PFSK-1 (cell line): ENCODE measurements around the gene SH3TC1.

ENCODE experiments used
- FOXP2 ChIP-seq: optimal IDR thresholded peaks from 2 replicates; pipeline ENCODE3; 2011; ENCODE audit warnings: borderline replicate concordance, control low read depth, inconsistent platforms; ENCODE audit not compliant: insufficient read depth; ENCODE audit errors: extremely low read length, extremely low read depth
- POLR2AphosphoS5 ChIP-seq: IDR thresholded peaks from 2 replicates; pipeline ENCODE4 v1.6.1; 2012; ENCODE audit warnings: low read depth, mild to moderate bottlenecking, control low read depth, low read length, moderate library complexity
- SIN3A ChIP-seq: IDR thresholded peaks from 2 replicates; pipeline ENCODE4 v1.6.1; 2012; ENCODE audit warnings: mild to moderate bottlenecking, low read length, moderate library complexity, borderline replicate concordance; ENCODE audit not compliant: insufficient read depth
- TAF1 ChIP-seq: IDR thresholded peaks from 2 replicates; pipeline ENCODE4 v1.6.1; 2012; ENCODE audit warnings: low read length, control low read depth, borderline replicate concordance; ENCODE audit not compliant: insufficient read depth
- TF ChIP-seq, protein P1 (sequence below), 2 experiments: IDR thresholded peaks; 2 replicates each; pipeline versions ENCODE4 v1.6.1 to v1.8.0; 2011 to 2012; ENCODE audit warnings: low read depth in 2 of 2, low read length in 2 of 2, control low read depth in 1 of 2, inconsistent platforms in 1 of 2, mild to moderate bottlenecking in 1 of 2, moderate library complexity in 1 of 2; ENCODE audit not compliant: insufficient read depth in 1 of 2

SH3TC1 gene

GRCh38 chr4:8270912-8271815 is 72.1 kb downstream of the SH3TC1 start:
- TF ChIP-seq SIN3A = no peak
- TF ChIP-seq, protein P1, sequence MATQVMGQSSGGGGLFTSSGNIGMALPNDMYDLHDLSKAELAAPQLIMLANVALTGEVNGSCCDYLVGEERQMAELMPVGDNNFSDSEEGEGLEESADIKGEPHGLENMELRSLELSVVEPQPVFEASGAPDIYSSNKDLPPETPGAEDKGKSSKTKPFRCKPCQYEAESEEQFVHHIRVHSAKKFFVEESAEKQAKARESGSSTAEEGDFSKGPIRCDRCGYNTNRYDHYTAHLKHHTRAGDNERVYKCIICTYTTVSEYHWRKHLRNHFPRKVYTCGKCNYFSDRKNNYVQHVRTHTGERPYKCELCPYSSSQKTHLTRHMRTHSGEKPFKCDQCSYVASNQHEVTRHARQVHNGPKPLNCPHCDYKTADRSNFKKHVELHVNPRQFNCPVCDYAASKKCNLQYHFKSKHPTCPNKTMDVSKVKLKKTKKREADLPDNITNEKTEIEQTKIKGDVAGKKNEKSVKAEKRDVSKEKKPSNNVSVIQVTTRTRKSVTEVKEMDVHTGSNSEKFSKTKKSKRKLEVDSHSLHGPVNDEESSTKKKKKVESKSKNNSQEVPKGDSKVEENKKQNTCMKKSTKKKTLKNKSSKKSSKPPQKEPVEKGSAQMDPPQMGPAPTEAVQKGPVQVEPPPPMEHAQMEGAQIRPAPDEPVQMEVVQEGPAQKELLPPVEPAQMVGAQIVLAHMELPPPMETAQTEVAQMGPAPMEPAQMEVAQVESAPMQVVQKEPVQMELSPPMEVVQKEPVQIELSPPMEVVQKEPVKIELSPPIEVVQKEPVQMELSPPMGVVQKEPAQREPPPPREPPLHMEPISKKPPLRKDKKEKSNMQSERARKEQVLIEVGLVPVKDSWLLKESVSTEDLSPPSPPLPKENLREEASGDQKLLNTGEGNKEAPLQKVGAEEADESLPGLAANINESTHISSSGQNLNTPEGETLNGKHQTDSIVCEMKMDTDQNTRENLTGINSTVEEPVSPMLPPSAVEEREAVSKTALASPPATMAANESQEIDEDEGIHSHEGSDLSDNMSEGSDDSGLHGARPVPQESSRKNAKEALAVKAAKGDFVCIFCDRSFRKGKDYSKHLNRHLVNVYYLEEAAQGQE (IDR thresholded peaks at IDR 0.05; ENCODE audit: insufficient read depth in 1 of 2, low read depth in 2 of 2, low read length in 2 of 2) = no peak
- no peak for TF ChIP-seq TAF1

DNA sequence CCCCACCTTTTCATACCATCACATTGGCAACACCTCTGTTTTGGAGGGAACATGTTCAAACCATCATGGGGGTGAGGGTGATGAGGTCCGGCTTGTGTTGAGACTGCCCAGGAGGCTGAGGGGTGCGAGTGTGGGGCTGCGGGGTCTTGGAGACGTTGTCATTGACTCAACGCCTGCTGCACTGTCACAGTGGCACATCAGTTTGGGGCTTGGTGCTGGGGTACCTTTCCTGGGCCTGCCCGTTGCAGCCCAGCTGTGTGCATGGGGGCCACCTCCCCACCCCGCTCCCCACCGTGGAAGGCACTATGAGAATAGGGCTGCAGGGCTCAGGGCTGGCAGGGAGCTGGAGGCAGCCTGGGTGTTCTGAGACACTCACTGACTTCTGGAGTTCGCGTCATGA is 72.7 kb downstream of the SH3TC1 start:
- TF ChIP-seq, protein P1 (IDR thresholded peaks at IDR 0.05; ENCODE audit: insufficient read depth in 1 of 2, low read depth in 2 of 2, low read length in 2 of 2) = no peak
- TF ChIP-seq TAF1 (no peak), POLR2AphosphoS5 (no peak), SIN3A (no peak), FOXP2 (no peak)

DNA sequence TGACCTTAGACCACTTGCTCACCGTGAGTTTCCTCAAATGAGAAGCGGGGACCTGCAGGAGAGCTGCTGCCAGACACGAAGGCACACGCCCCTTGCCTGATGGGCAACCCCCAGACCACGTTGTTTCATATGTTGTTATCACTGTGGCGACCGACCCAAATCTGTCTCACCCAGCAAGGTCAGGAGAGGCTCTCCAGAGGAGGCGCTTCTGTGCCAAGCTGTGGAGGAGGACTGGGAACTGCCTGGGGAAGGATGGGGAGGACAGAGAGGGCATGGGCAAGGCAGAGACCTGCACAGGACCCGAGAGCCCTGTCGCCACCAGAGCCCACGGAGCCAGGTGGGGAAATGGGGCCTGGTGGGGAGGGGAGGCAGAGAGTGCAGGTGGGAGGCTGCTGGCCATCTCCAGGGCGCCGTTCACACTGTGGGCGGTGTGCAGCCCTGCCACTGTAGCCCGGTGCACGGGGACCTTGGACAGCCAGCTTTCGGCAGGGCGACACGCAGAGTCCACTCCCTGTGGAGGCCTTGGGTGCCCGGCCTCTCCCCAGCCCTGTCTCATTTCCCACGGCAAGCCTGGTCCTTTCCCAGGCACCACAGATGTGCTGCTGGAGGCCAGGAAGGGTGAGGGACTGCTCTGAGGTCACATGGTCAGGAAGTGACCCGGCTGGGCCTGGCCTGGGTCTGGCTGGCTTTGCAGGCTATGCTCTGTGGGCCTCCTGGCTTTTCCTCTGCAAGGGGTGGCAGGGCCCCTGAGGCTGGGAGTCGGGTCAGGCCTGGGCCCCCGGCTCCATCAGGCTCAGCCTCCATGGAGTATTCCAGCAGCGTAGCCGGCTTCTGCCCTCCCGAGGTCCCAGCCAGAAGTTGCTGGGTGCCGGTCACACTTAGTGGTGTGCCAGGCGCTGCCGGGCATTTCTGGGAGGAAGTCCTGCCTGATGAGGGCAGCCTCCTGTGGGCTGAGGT is 73.7 kb downstream of the SH3TC1 start:
- TF ChIP-seq, protein P1 (IDR thresholded peaks at IDR 0.05; ENCODE audit: insufficient read depth in 1 of 2, low read depth in 2 of 2, low read length in 2 of 2) = no peak
- TF ChIP-seq FOXP2 = no peak
- no peak for TF ChIP-seq SIN3A
- TF ChIP-seq POLR2AphosphoS5 = no peak
- no peak for TF ChIP-seq TAF1

DNA sequence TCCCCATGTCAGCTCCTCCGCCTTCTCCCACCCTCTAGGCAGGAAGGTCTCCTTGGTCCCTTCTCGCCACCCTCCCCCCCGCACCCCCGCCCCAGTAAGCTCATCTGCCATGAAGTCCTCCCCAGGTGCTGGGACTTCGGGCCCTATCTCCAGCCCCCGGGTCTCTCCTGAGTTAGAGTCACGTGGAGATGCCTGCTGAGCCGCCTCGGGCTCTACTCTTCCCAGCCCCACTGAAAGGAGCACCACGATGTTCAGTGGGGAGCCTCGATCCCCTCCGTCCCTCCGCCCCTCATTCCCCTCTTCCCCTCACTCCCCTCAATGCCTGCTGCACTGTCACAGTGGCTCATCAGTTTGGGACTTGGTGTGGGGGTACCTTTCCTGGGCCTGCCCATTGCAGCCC is 74.4 kb downstream of the SH3TC1 start:
- TF ChIP-seq, protein P1 (IDR thresholded peaks at IDR 0.05; ENCODE audit: insufficient read depth in 1 of 2, low read depth in 2 of 2, low read length in 2 of 2) = no peak
- TF ChIP-seq SIN3A = no peak
- TF ChIP-seq TAF1 = no peak
